DND-41 (cell line): ENCODE results near the gene TKT.

Source experiments
- CTCF ChIP-seq: IDR thresholded peaks from 2 replicates; pipeline ENCODE4 v1.5.1; 2012; ENCODE audit warnings: borderline replicate concordance, low read length, moderate library complexity, mild to moderate bottlenecking; ENCODE audit not compliant: poor library complexity, severe bottlenecking; ENCODE audit errors: extremely low read depth
- EZH2 ChIP-seq: IDR thresholded peaks from 3 replicates; pipeline ENCODE4 v1.6.1; 2012; ENCODE audit warnings: borderline replicate concordance, low read depth, mild to moderate bottlenecking, moderate library complexity, low read length, inconsistent platforms; ENCODE audit not compliant: severe bottlenecking

- no peak for TF ChIP-seq CTCF
- no peak for TF ChIP-seq EZH2
Observed at GRCh38 chr3:53198996-53199395, 56.8 kb downstream of the TKT start.
